Cerebellar cortex (tissue), 1 donor: ENCODE data around the gene RIPK3.
"Not testable (repeated sequence)": the region's sequence is repeated elsewhere in the genome, so short reads cannot be mapped to it uniquely, and the experiment has no call there.

Experiments
- DNase-seq: peaks from one replicate; pipeline ENCODE4 v3.0.0-alpha.2; 2015; ENCODE audit warnings: low spot score

The RIPK3 gene

DNA sequence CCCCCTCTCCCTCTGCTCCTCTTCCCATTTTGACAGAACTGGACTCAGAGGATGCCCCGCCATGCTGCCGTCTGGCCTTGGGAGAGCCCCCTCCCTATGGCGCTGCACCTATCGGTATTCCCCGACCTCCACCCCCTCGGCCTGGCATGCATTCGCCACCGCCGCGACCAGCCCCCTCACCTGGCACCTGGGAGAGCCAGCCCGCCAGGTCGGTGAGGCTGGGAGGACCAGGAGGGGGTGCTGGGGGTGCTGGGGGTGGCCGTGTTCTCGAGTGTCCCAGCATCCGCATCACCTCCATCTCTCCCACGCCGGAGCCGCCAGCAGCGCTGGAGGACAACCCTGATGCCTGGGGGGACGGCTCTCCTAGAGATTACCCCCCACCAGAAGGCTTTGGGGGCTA, 29.7 kb upstream of the RIPK3 start:
- DNase-seq, result no peak

DNA sequence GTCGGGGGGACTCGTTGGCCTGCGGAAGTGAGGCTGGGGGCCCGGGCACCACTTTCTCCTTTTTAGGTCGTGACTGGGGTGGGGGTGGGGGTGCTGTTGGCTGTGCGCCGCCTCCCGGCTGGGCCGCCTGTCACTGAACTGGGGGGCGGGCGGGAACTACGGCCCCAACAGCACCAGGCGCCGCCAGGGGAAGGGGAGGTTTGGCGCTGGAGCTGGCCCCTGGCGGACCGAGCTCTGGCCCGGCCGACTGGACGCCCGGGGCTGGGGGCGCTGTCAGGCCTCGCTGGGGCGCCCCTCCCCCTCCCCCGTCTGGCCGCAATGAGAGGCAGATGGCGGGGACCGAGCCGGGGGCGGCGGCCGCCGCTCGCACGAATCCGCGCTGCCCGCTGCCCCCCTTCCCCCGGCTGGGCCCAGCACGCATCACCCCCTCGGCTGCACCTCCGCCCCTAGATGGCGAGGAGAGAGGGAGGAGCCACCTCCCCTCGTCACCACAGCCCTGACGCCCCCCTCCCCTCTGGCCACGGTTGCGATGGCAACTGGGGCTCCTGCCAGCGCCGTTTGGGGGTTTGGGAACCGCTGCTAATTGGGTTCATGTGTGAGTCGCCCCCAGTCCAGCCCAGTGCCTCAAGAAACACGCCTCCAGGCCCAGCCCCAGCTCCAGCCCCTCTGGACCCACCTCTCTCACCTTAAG, 28.9 kb upstream of the RIPK3 start:
- DNase-seq, result peak; percentile 40

DNA sequence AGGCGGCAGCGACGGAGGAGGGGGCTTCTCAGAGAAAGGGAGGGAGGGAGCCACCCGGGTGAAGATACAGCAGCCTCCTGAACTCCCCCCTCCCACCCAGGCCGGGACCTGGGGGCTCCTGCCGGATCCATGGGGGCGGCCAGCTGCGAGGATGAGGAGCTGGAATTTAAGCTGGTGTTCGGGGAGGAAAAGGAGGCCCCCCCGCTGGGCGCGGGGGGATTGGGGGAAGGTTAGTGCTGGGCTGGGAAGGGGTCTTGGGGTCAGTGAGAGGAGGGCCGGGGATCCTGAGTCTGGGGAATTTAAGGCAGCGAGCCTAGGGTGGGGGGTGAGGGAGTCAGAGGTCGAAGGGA, 28.4 kb upstream of the RIPK3 start:
- no peak for DNase-seq

DNA sequence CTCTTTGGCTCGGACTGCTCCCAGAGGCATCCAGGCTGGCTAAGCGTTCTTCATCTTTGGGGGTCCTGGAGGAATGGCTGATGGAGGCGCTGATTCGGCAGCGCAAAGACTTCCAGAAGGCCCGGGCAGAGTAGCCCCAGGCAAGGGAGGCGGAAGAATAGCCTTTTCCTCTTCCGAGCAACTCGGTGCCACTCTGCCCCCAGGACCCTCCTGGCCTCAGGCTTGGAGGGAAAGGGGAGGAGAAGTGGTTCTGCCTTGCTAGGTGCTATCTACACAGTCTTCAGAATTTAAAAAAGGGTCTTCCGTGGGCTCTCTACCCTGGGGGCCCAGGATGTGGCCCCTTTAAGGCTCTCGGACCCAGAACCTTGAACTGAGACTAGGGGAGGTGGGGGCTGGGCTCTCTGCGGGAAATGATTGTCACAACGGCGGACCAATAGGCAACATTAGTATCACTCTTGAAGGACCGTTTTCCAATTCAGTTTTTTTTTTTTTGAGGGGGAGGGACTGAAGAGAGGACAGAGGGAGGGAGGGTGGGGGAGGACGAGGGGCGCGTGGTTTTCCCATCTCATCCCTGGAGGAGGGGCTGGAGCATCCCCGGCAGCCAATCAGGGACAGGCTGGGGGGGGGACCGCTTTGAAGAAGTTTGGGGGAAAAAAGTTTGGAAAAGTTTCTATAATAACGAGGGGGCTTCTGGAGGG, 27.9 kb upstream of the RIPK3 start, which contains the start of gene NFATC4:
Gene NFATC4, plus strand, starts transcription at position 671 of the 698 bp plus-strand sequence. CDS start 157 bp downstream, outside the sequence.
- peak; percentile 90 for DNase-seq

DNA sequence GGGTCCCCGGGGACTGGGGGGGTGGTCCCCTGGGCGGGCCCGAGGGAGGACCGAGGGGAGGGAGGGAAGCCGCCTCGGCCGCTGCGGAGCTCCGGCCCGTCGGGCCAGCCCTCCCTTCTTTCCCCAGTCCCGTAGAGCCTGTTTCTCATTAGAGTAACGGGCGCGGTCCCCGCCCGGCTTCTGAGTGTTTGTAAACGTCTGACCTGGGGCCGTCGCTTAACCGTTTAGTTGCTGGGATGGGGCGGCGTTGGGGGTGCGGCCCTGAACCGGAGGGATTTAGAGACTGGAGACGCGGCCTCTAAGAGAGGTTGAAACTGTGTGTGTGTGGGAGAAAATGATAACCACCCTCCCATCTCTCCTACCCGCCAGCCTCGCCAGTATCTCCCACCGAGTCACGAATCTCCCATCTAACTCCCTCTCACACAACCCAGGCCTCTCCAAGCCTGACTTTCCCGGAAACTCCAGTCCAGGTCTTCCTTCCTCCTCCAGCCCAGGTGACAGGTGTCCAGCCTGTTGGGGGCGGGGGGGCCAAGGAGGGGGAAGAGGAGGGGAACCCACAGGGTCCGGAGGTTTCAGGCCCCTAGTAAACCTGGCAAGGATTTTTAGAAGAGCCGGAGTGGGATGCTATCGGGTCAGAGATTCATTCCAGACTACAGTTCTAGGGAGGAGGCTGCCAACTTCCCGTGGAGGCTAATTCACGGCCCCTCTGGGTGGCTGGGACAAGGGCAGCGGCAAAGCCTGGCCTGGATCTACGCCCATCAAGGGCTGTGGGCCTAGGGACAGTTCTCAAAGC, 27.1 kb upstream of the RIPK3 start:
- DNase-seq, result peak; percentile 98

DNA sequence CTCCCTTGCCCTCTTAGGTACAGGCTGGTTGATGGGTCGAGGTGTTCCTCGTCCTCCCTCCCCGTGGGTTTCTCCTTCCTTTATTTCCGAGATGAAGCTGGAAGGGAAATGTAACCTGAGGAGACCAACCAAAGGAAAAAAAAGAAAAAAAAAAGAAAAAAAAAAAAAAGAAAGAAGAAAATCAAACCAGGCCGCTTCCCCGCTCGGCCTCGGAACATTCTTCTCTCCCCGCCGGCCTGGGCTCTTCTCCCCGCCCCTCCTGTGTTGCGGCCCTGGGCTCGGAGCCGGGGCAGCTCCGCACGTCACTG, 26.6 kb upstream of the RIPK3 start:
- no peak for DNase-seq

DNA sequence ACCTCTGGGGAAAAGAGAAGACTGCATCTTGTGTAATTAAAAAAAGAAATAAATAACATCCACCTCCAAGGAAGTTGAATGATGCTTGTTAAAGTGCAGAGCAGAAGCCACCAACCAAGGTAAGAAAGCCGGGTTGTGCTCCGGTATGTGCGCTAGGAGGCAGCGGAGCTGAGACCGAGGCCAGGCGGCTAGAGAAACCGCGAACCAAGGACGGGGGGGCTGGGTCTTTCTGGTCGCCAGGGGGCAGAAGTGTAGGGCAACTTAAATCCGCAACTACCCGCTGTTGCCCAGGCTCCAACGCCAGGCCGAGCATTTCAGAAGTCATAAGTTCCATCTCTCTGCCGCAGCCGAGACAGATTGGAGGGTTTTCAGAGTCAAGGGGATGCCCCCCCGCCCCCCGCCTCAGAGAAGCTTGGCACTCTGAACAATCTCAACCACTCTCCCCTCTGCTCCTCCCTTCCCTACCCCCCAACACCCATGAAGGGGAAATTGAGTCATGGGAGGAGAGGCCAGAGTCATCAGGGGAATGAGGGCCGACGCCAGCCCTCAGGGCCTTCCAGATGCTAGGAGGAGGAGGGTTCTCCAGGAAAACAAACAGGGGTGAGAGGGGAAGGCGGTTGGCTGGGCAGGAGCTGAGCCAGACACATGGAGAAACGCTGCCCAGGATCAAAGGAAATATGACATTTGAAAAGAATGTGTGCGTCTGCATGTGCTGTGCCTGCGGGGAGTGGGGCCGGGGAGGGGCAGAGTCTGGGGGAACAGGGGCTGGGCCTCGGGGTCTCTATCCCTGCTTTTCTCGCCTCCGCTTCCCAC, 26.0 kb upstream of the RIPK3 start:
- peak; percentile 92 for DNase-seq

DNA sequence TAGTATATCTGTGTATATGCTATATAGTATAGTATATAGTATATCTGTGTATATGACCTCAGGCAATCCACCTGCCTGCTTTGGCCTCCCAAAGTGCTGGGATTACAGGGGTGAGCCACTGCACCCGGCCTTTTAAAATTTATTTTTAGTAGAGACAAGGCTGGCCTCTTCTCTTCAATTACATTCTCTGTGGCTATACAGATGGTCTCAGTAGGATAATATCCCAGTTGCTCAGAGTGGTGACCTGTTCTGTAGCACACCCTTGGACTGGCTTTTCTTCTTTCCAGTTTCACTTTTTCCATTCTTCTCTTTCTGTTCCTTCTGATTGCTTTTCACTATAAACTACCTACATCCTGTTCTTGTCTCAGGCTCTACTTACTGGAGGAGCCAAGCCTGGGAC, 25.1 kb upstream of the RIPK3 start:
- DNase-seq, result no peak

DNA sequence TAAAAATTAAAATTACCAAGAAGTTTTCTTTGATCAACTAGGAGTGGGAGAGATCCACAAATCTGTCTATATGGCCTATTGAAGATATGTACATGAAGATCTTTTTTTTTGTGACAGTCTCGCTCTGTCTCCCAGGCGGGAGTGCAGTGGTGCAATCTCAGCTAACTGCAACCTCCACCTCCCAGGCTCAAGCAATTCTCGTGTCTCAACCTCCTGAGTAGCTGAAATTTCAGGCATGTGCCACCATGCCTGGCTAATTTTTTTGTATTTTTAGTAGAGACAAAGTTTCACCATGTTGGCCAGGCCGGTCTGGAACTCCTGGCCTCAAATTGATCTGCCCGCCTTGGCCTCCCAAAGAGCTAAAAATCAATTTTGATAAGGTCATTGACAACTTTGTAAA, 23.6 kb upstream of the RIPK3 start:
- DNase-seq, result no peak

DNA sequence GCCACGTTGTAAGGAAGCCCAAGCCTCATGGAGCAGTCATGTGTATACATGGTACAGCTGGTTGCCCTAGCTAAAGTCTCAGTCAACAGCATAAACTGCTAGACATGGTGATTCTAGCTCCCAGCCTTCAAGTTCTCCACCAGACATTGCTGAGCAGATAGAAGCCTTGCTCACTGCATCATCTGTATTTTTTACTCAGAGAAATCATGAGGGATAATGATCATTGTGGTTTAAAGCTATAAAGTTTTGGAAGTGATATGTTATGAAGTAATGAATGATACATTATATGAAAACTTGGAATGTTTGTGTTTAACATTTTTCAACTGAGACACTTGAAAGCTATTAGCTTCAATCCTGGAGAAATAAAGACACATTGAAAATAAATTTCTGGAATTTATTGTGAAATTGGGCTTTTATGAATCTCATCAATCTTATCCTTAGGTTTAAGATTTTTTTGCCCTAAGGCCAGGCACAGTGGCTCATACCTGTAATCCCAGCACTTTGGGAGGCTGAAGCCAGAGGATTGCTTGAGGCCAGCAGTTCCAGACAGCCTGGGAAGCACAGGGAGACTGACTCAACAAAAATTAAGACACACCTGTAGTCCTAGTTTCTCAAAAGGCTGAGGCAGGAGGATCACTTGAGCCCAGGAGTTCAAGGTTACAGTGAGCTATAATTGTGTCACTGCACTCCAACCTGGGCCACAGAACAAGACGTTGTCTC, 22.6 kb upstream of the RIPK3 start:
- DNase-seq, result no peak

DNA sequence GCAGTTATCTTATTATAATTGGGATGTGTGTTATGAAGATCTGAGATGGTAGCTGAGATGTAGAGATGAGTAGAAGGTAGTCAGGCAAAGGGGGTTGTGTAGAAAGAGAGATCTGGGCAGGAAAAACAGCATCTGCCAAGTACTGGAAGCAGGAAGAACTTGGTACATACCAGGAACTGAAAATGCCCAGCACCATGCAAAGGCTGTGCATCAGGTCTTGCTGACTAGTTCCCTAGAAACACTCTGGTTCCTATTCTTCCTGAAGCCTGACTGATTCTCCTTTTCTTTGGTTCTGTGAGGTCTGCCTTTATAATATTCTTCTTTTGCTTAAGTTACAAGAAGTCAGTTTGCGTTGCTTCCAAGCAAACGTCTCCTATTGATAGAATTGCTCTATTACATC, 21.5 kb upstream of the RIPK3 start:
- no peak for DNase-seq

DNA sequence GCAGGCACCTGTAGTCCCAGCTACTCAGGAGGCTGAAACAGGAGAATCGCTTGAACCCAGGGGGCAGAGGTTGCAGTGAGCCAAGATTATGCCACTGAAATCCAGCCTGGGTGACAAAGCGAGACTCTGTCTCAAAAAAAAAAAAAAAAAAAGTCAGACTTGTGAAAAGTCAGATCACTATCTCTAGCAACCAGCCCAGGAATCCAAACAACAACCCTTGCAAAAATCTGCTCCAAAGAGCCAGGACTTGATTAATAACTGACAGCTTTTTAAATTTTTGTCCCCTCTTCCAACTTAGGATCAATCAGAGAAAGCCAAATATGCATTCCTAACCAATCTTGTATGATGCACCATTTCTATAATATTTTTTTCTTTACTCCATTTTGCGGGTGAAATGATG, 20.5 kb upstream of the RIPK3 start:
- no peak for DNase-seq

DNA sequence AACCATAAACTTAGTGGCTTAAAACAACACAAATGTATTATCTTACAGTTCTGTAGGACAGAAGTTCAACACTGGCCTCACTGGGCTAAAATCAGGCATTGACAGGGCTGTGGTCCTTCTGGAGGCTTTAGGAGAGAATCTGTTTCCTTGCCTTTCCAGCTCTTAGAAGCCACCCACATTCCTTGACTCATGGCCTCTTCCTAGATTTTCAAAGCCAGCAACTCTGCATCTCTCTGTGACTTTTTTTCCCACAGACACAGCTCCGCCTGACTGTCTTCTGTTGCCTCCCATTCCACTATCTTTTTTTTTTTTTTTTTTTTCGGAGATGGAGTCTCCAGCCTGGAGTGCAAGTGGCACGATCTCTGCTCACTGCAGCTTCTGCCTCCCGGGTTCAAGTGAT, 16.4 kb upstream of the RIPK3 start:
- no peak for DNase-seq

DNA sequence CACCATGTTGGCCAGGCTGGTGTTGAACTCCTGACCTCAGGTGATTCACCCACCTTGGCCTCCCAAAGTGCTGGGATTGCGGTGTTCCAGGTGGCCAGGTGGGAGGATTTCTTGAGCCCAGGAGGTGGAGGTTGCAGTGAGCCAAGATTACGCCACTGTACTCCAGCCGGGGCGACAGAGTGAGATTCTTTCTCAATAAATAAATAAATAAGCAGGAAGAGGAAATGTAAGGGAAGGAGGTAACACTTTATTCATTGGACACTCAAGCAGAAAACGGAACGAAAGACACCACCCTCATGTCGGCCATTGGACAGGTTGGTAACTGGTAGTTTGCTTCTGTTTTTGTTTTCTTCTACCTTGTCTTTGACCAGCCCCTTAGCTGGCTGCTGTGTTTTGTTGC, 15.2 kb upstream of the RIPK3 start:
- no peak for DNase-seq

DNA sequence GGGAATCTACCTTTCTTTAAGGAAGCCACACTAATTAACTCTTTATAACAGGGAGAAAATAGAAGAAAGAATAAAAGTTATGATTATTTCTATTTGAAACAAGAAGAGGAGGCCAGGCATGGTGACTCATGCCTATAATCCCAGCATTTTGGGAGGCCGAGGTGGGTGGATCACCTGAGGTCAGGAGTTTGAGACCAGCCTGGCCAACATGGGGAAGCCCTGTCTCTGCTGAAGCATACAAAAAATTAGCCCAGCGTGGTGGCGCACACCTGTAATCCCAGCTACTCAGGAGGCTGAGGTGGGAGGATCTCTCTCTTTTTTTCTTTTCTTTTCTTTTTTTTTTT, 14.7 kb upstream of the RIPK3 start:
- DNase-seq, result not testable (repeated sequence)

DNA sequence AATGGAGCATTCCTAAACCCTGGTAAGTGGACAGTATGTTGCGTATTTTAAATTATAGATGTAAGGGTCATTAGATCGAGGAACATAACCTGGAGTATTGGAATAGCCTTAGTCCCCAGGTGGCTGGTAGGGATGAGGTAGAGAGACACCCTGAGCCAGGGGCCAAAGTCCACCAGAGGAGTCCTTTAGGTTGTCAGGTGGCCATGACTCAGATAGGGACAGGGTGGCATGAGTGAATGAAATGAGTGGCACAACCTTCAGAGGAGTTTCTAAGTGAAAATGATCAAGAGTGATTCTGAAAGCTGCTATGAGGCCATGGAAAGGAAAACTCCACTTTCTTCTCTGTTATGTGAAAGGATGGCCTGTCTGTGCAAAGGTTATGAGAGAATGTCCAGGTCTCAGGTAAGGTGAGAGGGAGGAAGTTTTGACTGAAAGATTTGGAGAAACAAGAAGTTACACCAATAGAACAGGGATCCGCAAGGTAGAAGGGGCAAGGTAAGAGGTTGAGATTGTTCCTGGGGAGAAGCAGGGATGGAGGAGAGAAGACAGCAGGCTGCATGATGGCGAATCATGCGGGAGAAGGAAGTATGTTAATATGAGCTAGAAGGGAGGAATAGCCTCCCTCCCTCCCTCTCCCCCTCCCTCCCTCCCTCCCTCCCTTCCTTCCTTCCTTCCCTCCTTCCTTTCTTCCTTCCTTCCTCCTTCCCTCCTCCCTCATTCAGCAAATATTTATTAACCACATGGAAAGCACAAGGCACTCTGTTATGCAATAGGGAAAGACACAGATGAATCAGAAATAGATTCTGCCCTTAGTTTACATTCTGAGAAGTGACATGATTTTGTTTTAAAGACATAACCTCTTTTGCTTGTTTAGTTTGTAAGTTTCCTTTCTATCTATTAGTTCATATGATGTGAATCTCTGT, 14.0 kb upstream of the RIPK3 start:
- no peak for DNase-seq

DNA sequence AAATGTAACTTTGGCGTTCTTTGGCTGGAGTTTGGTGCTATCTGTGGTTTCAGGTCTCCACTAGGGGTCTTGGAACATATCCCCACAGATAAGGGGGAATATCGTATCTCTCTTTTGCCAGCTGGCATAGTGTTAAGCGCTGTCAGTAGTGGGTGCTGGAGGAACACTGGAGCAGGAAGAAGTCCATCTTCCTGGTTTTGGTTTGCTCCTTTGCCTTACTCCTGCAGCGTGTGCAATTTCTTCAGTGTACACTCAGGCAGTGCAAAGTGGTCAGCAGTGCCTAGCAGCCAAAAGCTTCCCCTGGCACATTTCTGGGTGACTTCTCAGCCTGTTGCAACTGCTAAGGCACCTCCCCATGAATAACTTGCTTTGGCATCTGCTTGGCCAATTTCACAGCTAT, 11.7 kb upstream of the RIPK3 start:
- DNase-seq, result no peak

DNA sequence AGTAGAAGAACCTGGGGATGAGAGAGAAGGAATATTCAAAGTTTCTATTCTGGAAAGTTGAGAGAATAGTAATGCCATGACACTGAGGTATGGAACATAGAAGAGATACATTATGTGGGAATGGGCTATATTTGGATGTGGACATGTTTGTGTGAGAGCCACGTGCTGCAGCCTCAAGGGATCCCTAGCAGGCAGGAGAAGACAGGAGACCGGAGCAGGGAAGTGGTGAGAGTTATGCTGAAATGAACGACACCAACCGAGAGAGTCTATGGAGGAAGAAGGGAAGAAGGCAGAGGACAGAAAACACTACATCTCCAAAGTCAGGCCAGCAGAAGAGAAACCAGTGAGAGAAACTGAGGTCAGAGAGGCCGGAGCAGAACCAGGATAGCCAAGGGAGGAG, 10.0 kb upstream of the RIPK3 start:
- DNase-seq, result no peak

DNA sequence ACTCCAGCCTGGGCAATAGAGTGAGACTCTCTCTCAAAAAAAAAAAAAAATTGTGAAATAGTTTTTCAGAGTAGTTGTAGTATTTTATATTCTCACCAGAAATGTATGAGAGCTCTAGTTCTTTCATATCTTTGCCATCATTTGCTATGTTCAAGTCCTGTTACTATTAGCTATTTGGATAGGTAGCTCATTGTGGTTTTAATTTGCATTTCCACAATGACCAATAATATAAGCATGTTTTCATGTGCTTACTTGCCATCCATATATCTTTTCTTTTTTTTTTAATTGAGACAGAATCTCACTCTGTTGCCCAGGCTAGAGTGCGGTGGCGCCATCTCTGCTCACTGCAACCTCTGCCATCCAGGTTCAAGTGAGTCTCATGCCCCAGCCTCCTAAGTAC, 8.4 kb upstream of the RIPK3 start:
- DNase-seq, result no peak

DNA sequence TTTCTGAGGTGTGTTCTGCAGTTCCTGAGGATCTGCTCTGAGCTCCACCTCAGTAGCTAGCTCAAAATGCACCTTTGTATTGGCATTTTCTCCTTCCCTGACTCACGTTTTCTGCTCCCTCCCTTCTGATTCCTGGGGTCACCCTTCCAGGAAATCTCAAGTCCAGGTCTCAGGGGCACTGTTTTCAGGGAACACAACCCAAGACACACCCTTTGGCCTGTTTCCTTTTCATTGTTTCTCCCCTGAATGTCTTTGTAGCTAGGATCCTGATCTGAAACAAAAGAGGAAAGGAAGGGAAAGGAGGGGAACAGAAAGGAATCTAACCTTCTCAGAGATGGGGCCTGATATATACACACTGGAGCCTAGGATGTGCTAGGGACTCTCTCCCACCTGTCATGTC, 7.3 kb upstream of the RIPK3 start:
- no peak for DNase-seq
